Skin epidermis (tissue), 12 donors: ENCODE data around the gene LMNA.

ENCODE experiments used
- H3K27ac ChIP-seq, 21 experiments: fragments of 200-600 bp; sonication (generic) in 11 of 21; one replicate each; pipeline ENCODE4 v1.5.0; 2020; ENCODE audit warnings: mild to moderate bottlenecking in 3 of 21, inconsistent platforms in 2 of 21, moderate library complexity in 2 of 21
- H3K4me3 ChIP-seq, 7 experiments: fragments of 200-600 bp; sonication (generic) in 2 of 7; one replicate each; pipeline ENCODE4 v1.5.0; 2020; ENCODE audit warnings: inconsistent platforms in 2 of 7, mild to moderate bottlenecking in 2 of 7, moderate library complexity in 1 of 7

Gene LMNA

GRCh38 chr1:156117414-156118176, 3.1 kb downstream of the LMNA start:
- peak overlapping the region; percentile 60 to 100 (median 97) for H3K4me3 ChIP-seq
- H3K27ac ChIP-seq: peak overlapping the region in 19 of 21 experiments; percentile 3 to 100 (median 98)

- Histone ChIP-seq H3K4me3 (peak overlapping the region; percentile 60 to 100 (median 97)), H3K27ac (peak overlapping the region in 20 of 21 experiments; percentile 3 to 100 (median 98))
These were observed 3.8 kb downstream of the LMNA start for GRCh38 chr1:156118177-156118868.

DNA sequence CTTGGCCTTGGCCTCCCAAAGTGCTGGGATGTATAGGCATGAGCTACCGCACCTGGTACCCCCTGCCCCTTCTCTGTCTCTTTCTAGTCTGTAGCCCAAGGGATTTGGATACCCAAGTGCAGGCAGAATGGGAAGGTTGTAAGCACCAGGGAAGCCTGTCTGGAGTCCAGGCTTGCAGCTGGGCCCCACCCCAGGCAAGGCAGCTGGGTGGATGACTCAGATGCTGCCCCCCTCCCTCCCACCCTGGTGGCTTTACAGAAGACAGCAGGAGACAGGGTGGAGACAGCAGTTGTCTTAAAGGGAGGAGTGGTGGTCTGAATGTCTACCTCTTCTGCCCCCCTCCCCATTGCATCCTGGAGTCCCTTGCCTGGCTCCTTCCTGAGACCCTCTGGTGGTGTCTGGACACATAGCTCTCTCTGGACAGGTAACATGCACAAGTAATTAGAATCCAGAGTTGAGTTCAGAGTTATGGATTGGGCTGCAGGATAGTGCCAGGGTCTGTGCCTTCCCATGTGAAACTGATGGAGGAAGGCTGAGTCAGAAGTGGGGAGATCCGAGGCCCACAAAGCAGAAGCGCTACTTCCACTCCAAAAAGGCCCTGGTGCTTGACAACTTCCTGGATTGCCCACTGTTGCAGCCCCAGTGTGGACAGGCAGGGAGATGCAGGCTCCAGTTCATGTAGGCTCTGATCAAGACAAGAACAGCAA, 5.1 kb downstream of the LMNA start:
- peak overlapping the region in 20 of 21 experiments; percentile 22 to 100 (median 98) for H3K27ac ChIP-seq
- H3K4me3 ChIP-seq: peak overlapping the region; percentile 60 to 100 (median 97)

GRCh38 chr1:156120318-156120717, 5.8 kb downstream of the LMNA start:
- Histone ChIP-seq H3K27ac (peak overlapping the region in 20 of 21 experiments; percentile 2 to 100 (median 98)), H3K4me3 (peak overlapping the region in 4 of 7 experiments; percentile 70 to 100 (median 98))

- Histone ChIP-seq H3K27ac (peak overlapping the region in 19 of 21 experiments; percentile 90 to 100 (median 98)), H3K4me3 (peak overlapping the region in 4 of 7 experiments; percentile 3 to 100 (median 56))
These were observed 6.5 kb downstream of the LMNA start for GRCh38 chr1:156121005-156121404.

GRCh38 chr1:156121457-156121856, 6.9 kb downstream of the LMNA start:
- peak overlapping the region in 6 of 7 experiments; percentile 2 to 98 (median 12) for H3K4me3 ChIP-seq
- H3K27ac ChIP-seq: peak overlapping the region in 20 of 21 experiments; percentile 85 to 100 (median 98)

GRCh38 chr1:156122086-156122485, 7.6 kb downstream of the LMNA start:
- H3K27ac ChIP-seq: peak overlapping the region in 20 of 21 experiments; percentile 85 to 100 (median 98)
- peak overlapping the region; percentile 2 to 98 (median 14) for H3K4me3 ChIP-seq

GRCh38 chr1:156122519-156123355, 8.2 kb downstream of the LMNA start:
- H3K4me3 ChIP-seq: peak overlapping the region; percentile 10 to 98 (median 17)
- peak overlapping the region; percentile 57 to 100 (median 98) for H3K27ac ChIP-seq

- Histone ChIP-seq H3K4me3 (peak overlapping the region in 6 of 7 experiments; percentile 9 to 98 (median 21)), H3K27ac (peak overlapping the region; percentile 57 to 100 (median 98))
These were observed 9.1 kb downstream of the LMNA start for GRCh38 chr1:156123356-156124196.

DNA sequence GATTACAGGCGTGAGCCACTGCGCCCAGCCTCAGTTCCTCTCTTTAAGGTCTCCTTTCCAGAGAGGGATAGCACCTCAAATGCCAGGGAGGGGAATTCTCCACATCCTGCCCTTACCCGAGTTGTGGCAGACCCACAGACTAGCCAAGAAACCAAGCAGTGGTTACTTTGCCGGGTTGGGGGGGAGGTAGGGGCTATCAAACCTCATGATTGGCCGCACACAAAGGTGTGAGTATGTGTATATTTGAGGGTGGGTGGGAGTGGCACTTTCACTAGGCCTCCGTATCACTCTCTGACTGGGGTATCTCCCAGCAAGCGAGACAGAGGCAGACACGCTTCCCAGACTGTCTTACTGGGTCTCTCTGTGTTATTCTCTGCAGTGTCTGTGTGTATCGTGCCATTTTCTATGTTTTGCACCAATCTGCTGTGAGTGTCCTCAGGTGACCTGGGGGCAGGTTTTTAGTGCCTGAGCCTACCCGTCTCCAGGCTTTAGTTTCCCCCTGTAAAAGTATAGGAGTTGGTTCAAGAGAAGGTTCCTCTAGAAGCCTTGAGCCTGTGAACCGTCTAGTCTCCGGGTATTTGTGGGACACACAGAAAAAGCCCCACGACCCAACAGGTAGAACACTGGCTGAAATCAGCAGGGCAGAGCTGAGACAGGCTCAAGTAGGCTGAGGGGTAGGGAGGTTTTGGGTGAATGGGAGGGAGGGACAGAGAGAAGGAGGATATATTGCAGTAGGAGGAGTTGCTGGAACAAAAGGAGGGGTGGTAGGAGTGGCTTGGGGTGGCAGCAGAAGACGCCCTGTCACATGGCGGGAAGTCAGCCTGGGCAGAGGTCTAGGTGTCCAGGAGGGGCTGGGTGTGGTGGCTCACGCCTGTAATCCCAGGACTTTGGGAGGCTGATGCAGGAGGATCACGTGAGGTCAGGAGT, 10.3 kb downstream of the LMNA start:
- Histone ChIP-seq H3K4me3 (peak overlapping the region in 4 of 7 experiments; percentile 5 to 98 (median 32)), H3K27ac (peak overlapping the region; percentile 55 to 100 (median 98))

DNA sequence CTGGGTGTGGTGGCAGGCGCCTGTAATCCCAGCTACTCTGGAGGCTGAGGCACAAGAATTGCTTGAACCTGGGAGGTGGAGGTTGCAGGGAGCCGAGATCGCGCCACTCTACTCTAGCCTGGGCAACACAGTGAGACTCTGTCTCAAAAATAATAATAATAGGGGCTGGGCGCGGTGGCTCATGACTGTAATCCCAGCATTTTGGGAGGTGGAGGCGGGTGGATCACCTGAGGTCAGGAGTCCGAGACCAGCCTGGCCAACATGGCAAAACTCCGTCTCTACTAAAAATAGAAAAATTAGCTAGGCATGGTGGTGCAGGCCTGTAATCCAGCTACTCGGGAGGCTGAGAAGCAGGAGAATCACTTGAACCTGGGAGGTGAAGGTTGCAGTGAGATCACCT, 11.0 kb downstream of the LMNA start:
- Histone ChIP-seq H3K4me3 (peak overlapping the region in 4 of 7 experiments; percentile 5 to 98 (median 14)), H3K27ac (peak overlapping the region; percentile 55 to 100 (median 98))

DNA sequence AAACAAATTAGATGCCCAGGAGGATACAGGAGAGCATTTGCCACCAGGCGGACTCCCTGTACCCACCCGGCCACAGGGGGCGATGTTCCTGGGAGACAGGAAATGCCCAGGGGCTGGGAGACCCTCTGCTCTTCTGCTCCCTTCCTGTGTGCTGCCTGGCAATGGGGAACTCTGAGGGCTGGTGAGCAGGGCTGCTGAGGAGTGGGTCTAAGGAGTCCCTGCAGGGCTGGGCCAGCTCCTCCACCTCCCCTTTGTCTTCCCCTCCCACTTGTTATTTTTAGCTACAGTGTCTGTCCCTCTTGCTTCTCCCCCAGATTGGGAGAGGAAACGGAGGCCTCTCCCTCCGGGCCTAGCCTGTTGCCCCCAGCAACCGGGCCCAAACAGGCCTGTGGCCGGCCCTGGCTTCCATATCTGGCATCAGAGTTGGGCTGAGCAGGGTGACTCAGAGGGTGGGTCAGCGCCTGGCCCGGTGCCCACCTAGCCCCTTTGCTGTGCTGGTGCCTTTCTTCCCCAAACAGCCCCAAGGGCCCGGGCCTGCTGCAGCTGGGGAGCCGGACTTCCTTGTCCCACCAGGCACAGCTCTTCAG, 11.6 kb downstream of the LMNA start:
- Histone ChIP-seq H3K4me3 (peak overlapping the region in 5 of 7 experiments; percentile 5 to 18 (median 11)), H3K27ac (peak overlapping the region; percentile 55 to 100 (median 98))

GRCh38 chr1:156126630-156127534, 12.4 kb downstream of the LMNA start:
- Histone ChIP-seq H3K4me3 (peak overlapping the region in 4 of 7 experiments; percentile 10 to 18 (median 14)), H3K27ac (peak overlapping the region; percentile 36 to 100 (median 98))

DNA sequence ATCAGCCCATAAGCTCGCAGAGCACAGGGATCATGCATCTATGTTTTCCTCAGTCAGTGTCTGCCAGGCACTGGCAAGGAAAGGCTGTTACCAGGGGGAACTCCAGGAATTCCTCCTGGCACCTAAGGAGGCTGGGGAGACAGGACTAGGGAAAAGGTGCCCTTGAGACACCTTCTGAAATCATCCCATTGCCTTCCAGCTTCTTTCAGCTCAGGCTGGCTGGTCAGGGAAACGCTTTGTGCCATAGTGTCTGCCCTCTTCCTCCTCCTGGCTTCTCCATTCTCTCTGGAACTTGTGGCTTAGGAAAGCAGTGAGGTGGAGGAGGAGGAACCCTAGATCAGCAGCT, 13.8 kb downstream of the LMNA start:
- peak overlapping the region in 1 of 7 experiments; percentile 11 for H3K4me3 ChIP-seq
- H3K27ac ChIP-seq: peak overlapping the region in 20 of 21 experiments; percentile 70 to 100 (median 96)
